ENCODE measurements around the gene TRIM67. TPM values are rescaled to one million over a fixed set of nuclear protein-coding genes. Genes with fewer than 3 reads are reported as not detected.

Gene TRIM67
- polyA plus RNA-seq, 1 donor from 2014 or later, result 8.0 TPM

GRCh38 chr1:231188072-231188471 is 26.2 kb downstream of the TRIM67 start:
- Histone ChIP-seq H3K9me2 (ENCODE audit: insufficient read depth, low read length) (no peaks in the 10 kb centered on the region), H3K36me3 (ENCODE audit: insufficient read depth, low read length) (no peaks in the 10 kb centered on the region), H3K27me3 (ENCODE audit: insufficient read depth, low read depth, low read length) (no peaks in the 10 kb centered on the region), H3K9ac (ENCODE audit: low read length) (no peak overlapping the region), H2AFZ (ENCODE audit: low read depth, low read length) (no peak overlapping the region), H3F3A (ENCODE audit: insufficient read depth, low read length, poor library complexity, severe bottlenecking) (no peaks in the 10 kb centered on the region), H3K27ac (ENCODE audit: low read length) (no peak overlapping the region), H3K4me2 (ENCODE audit: low read length) (no peak overlapping the region), H4K20me1 (ENCODE audit: insufficient read depth) (no peaks in the 10 kb centered on the region), H3K4me3 (ENCODE audit: low read length) (no peak overlapping the region), H3K79me2 (replicated peaks; ENCODE audit: insufficient read depth, low read length) (no peaks in the 10 kb centered on the region), H3K9me3 (ENCODE audit: low read length) (no peaks in the 10 kb centered on the region)
- TF ChIP-seq POLR2AphosphoS5 (IDR thresholded peaks at IDR 0.05), result no peak
- TF ChIP-seq EZH2 (IDR thresholded peaks at IDR 0.05; ENCODE audit: borderline replicate concordance, insufficient read depth, low read length, poor library complexity, severe bottlenecking), result no peak
- no peak for TF ChIP-seq TAF1 (IDR thresholded peaks at IDR 0.05; ENCODE audit: low read depth)
- no peak for TF ChIP-seq RAD21 (conservative IDR thresholded peaks at IDR 0.05)
- no peak for TF ChIP-seq REST (IDR thresholded peaks at IDR 0.05; ENCODE audit: borderline replicate concordance)

- TF ChIP-seq RAD21 (conservative IDR thresholded peaks at IDR 0.05) (no peak), MXI1 (conservative IDR thresholded peaks at IDR 0.05; ENCODE audit: poor library complexity, severe bottlenecking) (no peak), REST (IDR thresholded peaks at IDR 0.05; ENCODE audit: borderline replicate concordance) (no peak), POLR2AphosphoS5 (IDR thresholded peaks at IDR 0.05) (no peak), EP300 (conservative IDR thresholded peaks at IDR 0.05; ENCODE audit: poor library complexity, severe bottlenecking) (no peak)
- Histone ChIP-seq H3F3A (ENCODE audit: insufficient read depth, low read length, poor library complexity, severe bottlenecking) (no peaks in the 10 kb centered on the region), H3K36me3 (ENCODE audit: insufficient read depth, low read length) (no peaks in the 10 kb centered on the region), H3K79me2 (replicated peaks; ENCODE audit: insufficient read depth, low read length) (no peaks in the 10 kb centered on the region), H2AFZ (ENCODE audit: low read depth, low read length) (no peak overlapping the region), H3K27ac (ENCODE audit: low read length) (no peak overlapping the region), H3K4me2 (ENCODE audit: low read length) (no peak overlapping the region), H3K27me3 (ENCODE audit: insufficient read depth, low read depth, low read length) (no peaks in the 10 kb centered on the region), H3K9me3 (ENCODE audit: low read length) (no peaks in the 10 kb centered on the region), H3K9me2 (ENCODE audit: insufficient read depth, low read length) (no peaks in the 10 kb centered on the region), H3K4me3 (ENCODE audit: low read length) (no peak overlapping the region), H4K20me1 (ENCODE audit: insufficient read depth) (no peaks in the 10 kb centered on the region), H3K9ac (ENCODE audit: low read length) (no peak overlapping the region)
These were observed 26.9 kb downstream of the TRIM67 start for GRCh38 chr1:231188768-231189167.

Measured in neural cell (in vitro differentiated cells).